ENCODE data around the gene ZFYVE19.

The ZFYVE19 gene

GRCh38 chr15:40815042-40815698 is 8.3 kb downstream of the ZFYVE19 start:
- no peak for DNase-seq

GRCh38 chr15:40819048-40819447 is 12.2 kb downstream of the ZFYVE19 start:
- DNase-seq, result no peak

- no peak for DNase-seq
Measured at GRCh38 chr15:40821195-40821594, 14.3 kb downstream of the ZFYVE19 start.

GRCh38 chr15:40823572-40824343 is 16.9 kb downstream of the ZFYVE19 start:
- no peak for DNase-seq

GRCh38 chr15:40825661-40826422 is 19.0 kb downstream of the ZFYVE19 start:
- peak; percentile 21 for DNase-seq

GRCh38 chr15:40826423-40827075 is 19.7 kb downstream of the ZFYVE19 start:
- no peak for DNase-seq

- DNase-seq, result no peak
Measured at GRCh38 chr15:40828447-40829036, 21.7 kb downstream of the ZFYVE19 start, which contains the start of gene PPP1R14D. TSS of gene PPP1R14D (minus strand) at chr15:40828708. CDS start at chr15:40828641, 67 bp downstream.

- no peak for DNase-seq
Measured at GRCh38 chr15:40829115-40829514, 22.2 kb downstream of the ZFYVE19 start.

- no peak for DNase-seq
Measured at GRCh38 chr15:40830884-40831283, 24.0 kb downstream of the ZFYVE19 start.

GRCh38 chr15:40831861-40832260 is 25.0 kb downstream of the ZFYVE19 start:
- DNase-seq, result no peak

- DNase-seq, result no peak
Measured at GRCh38 chr15:40832903-40833302, 26.0 kb downstream of the ZFYVE19 start.

GRCh38 chr15:40836020-40836419 is 29.1 kb downstream of the ZFYVE19 start:
- DNase-seq, result no peak

GRCh38 chr15:40838756-40839155 is 31.9 kb downstream of the ZFYVE19 start:
- DNase-seq, result no peak

- DNase-seq, result no peak
Measured at GRCh38 chr15:40841741-40842140, 34.9 kb downstream of the ZFYVE19 start.

GRCh38 chr15:40843261-40843884 is 36.5 kb downstream of the ZFYVE19 start:
- DNase-seq, result no peak

GRCh38 chr15:40843885-40844695 is 37.2 kb downstream of the ZFYVE19 start, which contains the start of gene SPINT1:
TSS of gene SPINT1 (plus strand) at chr15:40844048. CDS start at chr15:40844555, 507 bp downstream.
- no peak for DNase-seq

- DNase-seq, result no peak
Measured at GRCh38 chr15:40844696-40845030, 37.8 kb downstream of the ZFYVE19 start.

GRCh38 chr15:40845036-40845435 is 38.1 kb downstream of the ZFYVE19 start:
- no peak for DNase-seq

- DNase-seq, result peak; percentile 75
Measured at GRCh38 chr15:40845511-40846284, 38.8 kb downstream of the ZFYVE19 start.

- no peak for DNase-seq
Measured at GRCh38 chr15:40846841-40847222, 39.9 kb downstream of the ZFYVE19 start.

Measured in NCI-H226 (cell line).